GM19351 (cell line): ENCODE measurements around the gene PCED1A.

ENCODE experiments used
- ATAC-seq: cut with Tn5 transposase; IDR thresholded peaks from one replicate; pipeline ENCODE4 v1.9.1; 2021; ENCODE audit warnings: mild to moderate bottlenecking, moderate library complexity; ENCODE audit not compliant: unreplicated experiment

PCED1A gene, protein sequence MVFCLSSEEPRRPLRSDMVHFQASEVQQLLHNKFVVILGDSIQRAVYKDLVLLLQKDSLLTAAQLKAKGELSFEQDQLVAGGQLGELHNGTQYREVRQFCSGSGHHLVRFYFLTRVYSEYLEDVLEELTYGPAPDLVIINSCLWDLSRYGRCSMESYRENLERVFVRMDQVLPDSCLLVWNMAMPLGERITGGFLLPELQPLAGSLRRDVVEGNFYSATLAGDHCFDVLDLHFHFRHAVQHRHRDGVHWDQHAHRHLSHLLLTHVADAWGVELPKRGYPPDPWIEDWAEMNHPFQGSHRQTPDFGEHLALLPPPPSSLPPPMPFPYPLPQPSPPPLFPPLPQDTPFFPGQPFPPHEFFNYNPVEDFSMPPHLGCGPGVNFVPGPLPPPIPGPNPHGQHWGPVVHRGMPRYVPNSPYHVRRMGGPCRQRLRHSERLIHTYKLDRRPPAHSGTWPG

DNA sequence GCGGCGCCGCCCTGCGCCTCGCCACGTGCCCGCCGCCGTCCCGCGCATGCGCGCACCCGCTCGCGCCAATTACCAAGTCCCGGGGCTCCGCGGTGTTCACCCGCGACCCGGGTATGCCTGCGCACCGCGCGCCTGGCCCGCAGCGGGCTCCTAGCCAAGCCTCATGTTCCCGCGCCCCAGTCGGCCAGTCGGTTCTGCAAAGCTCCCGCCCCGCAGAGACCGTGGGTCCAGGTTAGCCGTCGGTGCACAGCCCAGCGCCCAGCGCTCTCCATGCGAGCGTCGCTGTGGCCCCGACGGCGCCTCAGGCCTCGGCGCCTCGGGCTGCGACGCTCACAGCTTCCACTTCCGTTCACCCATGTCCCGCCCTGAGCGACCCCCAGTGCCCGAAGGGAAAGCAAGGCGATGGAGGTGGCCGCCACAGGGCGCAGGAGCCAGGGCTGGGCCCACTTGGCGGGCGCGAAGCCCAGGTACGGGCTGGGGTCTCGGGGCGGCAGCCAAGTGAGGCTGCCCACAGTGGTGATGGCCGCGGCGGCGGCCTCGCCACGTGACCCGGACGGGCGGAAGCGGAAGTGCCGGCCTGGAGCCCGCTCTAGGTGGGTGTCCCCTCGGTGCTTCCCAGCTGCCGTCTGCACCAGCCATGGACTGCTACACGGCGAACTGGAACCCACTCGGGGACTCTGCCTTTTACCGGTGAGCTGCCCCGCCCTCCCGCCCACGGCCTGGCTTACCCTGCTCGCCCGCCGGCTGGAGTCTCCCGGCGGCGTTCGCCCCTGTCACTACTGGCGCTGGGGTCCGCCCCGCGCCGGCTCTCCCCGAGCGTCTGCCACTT is at the start of gene PCED1A, which contains the start of gene VPS16:
Gene PCED1A (minus strand): TSS at position 518 of the 829 bp plus-strand sequence. CDS start 743 bp downstream, outside the sequence.
Gene VPS16 (plus strand): TSS at position 608 of the 829 bp plus-strand sequence. CDS start 30 bp downstream, at position 638.
- peak; percentile 97 for ATAC-seq

GRCh38 chr20:2889797-2890196 is 49.3 kb upstream of the PCED1A start:
- ATAC-seq = no peak

- ATAC-seq = no peak
These were observed 48.8 kb upstream of the PCED1A start for GRCh38 chr20:2889209-2889608.

GRCh38 chr20:2888224-2888955 is 47.9 kb upstream of the PCED1A start:
- ATAC-seq = no peak

GRCh38 chr20:2887715-2888114 is 47.3 kb upstream of the PCED1A start:
- ATAC-seq = no peak

GRCh38 chr20:2883726-2884637 is 43.5 kb upstream of the PCED1A start:
- ATAC-seq = no peak

GRCh38 chr20:2880650-2881049 is 40.2 kb upstream of the PCED1A start:
- no peak for ATAC-seq

DNA sequence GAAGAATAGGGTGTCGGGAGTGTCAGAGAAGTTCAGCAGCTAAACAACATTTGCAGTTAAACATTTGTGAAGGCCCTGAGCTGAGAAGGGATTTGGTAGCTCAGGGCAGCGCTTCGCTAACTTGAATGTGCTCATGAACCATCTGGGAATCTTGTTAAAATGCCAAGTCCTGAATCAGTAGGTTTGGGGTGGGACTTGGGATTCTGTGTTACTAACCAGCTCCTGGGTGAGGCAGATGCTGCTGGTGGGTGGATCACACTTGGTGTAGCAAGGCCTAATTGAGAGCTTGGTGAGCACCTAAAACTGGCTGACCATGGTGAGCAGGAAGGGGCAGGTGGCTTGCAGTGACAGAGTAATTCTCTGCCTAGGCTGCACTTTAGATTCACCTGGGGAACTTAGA is 38.7 kb upstream of the PCED1A start:
- ATAC-seq = no peak

DNA sequence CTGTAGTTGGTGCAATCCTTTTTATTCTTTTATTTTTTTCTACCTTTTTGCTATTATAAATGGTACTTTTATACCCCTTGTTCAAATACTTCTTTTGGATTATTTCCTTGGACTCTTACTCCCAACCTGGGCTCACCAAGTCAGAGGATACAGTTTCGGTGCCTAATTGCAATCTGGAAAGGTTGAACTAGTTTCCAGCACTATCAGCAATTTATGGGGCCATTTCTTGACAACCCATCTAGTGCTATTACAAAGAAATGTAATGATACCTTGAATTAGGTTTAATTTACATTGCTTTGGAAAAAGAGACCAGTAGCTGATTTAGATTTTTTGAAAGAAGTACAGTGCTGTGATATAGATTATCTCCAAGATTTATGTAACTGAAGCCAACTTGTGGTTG is 38.1 kb upstream of the PCED1A start:
- ATAC-seq = no peak

GRCh38 chr20:2875690-2876203 is 35.3 kb upstream of the PCED1A start:
- no peak for ATAC-seq

- no peak for ATAC-seq
These were observed 34.0 kb upstream of the PCED1A start for GRCh38 chr20:2874456-2874855.

GRCh38 chr20:2873747-2874041 is 33.2 kb upstream of the PCED1A start:
- ATAC-seq = peak; percentile 38

DNA sequence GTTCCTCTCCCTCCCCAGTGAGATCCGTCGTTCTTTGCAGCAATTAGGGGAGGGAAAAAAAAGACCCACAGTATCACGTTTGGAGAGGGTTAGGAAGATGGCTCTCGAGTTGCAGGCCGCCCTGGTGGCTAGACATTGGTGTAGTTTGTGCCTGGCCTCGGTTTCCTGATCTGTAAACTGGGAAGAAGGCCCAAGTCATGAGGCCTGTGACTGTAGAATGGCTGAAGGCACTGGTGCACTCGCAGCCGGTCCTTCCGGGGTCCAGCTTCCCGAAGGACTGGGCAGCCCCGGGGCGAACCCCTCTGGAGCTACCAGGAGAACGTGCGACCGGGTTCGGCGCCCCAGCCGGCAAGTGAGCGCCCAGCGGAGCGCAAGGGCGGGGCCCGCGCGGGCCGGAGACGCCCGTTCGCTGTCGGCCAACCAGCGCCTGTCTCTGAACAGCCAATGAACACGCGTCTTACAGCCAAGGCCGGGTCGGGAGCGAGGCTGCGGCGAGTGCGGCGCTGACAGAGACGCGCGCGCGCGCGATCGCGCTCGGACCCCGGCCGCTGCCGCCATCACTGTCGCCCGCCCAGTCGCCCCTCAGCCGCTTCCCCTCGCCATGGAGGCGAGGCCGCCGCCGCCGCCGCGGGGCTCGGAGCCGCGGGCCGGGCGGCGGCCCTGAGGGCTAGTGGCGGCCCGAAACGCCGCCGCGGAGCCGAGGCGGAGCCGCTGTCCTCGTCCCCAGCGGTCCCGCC is 32.7 kb upstream of the PCED1A start, which contains the start of gene PTPRA:
Gene PTPRA (plus strand): TSS at position 472 of the 737 bp plus-strand sequence. CDS start 90,797 bp downstream, outside the sequence.
- peak; percentile 93 for ATAC-seq

GRCh38 chr20:2872459-2873009 is 32.1 kb upstream of the PCED1A start:
- peak; percentile 27 for ATAC-seq

- no peak for ATAC-seq
These were observed 31.4 kb upstream of the PCED1A start for GRCh38 chr20:2871661-2872458.

DNA sequence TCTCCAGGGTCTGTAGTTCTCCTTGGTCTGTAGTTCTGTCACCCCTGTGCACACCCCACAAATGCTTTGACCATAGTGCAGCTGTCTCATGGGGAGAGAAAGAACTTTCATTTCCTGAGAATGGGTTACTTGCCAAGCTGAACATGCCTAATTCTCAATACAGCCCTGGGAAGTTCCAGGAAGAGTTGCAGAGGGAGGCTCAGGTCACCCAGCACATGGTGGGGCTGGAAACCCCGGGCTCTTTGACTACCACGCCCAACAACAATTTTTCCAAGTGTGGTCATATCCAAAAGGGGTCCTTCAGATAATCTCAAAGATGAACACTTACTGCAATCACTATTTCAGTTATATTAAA is 30.6 kb upstream of the PCED1A start:
- ATAC-seq = no peak

- ATAC-seq = no peak
These were observed 28.9 kb upstream of the PCED1A start for GRCh38 chr20:2869381-2869780.
